ENCODE results near the gene IFIT2. TPM values are rescaled to one million over a fixed set of nuclear protein-coding genes. Genes with fewer than 3 reads are reported as not detected.
"Not testable (repeated sequence)": the region's sequence is repeated elsewhere in the genome, so short reads cannot be mapped to it uniquely, and the experiment has no call there.

The IFIT2 gene
- total RNA-seq, 2 experiments from 2014 or later: 36.9 to 38.9 TPM

DNA sequence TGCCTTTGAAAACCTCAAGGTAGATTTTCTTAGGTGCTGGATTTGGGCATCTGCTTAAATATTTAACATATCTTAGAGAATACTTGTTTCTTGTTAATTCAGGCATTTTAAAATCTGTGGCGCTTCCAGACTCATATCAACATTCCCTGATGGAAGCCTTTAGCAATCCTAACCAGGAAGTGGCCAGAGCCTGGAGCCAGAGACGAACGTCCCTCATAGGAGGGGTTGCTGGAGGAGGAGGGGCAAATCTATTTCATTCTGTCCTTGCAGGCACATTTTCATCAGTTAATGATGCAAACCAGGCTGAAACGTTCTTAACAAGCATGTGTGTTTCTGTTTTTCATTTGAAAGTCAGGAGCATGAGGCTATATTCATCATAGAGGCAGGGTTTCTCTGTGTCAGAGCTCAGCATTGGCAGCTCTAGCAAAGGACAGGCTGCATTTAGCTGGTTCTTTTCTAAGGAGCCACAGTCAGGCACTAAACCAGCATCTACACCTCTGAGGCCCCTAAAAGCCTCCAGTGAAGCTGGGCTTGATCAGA is 17.8 kb upstream of the IFIT2 start:
- no peak for ATAC-seq (ENCODE audit: poor library complexity)
- Mint-ChIP-seq H3K9me3 (no peaks in the 10 kb centered on the region), H3K27ac (no peak overlapping the region), H3K4me1 (ENCODE audit: low read depth) (no peaks in the 10 kb centered on the region), H3K4me3 (no peak overlapping the region), H3K27me3 (no peaks in the 10 kb centered on the region), H3K36me3 (ENCODE audit: low read depth) (no peaks in the 10 kb centered on the region)
- Histone ChIP-seq H3K4me3 (ENCODE audit: low read length) (no peak overlapping the region), H3K27me3 (ENCODE audit: control insufficient read depth in 1 of 2, insufficient read depth in 2 of 2, low read length in 2 of 2) (no peaks in the 10 kb centered on the region), H3K9me3 (ENCODE audit: control insufficient read depth in 1 of 2, insufficient read depth in 1 of 2, low read length in 2 of 2) (no peaks in the 10 kb centered on the region), H3K36me3 (ENCODE audit: insufficient read depth, low read length) (no peaks in the 10 kb centered on the region), H3K4me1 (ENCODE audit: insufficient read depth, low read length) (no peaks in the 10 kb centered on the region), H3K27ac (ENCODE audit: low read depth in 1 of 2, low read length in 2 of 2) (no peak overlapping the region)
- intact Hi-C loops (cut with DNase I, micrococcal nuclease): no loop called here
- TF ChIP-seq, protein P1, sequence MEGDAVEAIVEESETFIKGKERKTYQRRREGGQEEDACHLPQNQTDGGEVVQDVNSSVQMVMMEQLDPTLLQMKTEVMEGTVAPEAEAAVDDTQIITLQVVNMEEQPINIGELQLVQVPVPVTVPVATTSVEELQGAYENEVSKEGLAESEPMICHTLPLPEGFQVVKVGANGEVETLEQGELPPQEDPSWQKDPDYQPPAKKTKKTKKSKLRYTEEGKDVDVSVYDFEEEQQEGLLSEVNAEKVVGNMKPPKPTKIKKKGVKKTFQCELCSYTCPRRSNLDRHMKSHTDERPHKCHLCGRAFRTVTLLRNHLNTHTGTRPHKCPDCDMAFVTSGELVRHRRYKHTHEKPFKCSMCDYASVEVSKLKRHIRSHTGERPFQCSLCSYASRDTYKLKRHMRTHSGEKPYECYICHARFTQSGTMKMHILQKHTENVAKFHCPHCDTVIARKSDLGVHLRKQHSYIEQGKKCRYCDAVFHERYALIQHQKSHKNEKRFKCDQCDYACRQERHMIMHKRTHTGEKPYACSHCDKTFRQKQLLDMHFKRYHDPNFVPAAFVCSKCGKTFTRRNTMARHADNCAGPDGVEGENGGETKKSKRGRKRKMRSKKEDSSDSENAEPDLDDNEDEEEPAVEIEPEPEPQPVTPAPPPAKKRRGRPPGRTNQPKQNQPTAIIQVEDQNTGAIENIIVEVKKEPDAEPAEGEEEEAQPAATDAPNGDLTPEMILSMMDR (IDR thresholded peaks at IDR 0.05): no peak
- CTCF ChIA-PET: interaction anchor here (1.7 kb wide), 1 partner anchor 10 kb away, joined by 3 read pairs; no protein-coding TSS in a partner anchor
- no peak for DNase-seq
- POLR2A ChIA-PET: no interaction called here

DNA sequence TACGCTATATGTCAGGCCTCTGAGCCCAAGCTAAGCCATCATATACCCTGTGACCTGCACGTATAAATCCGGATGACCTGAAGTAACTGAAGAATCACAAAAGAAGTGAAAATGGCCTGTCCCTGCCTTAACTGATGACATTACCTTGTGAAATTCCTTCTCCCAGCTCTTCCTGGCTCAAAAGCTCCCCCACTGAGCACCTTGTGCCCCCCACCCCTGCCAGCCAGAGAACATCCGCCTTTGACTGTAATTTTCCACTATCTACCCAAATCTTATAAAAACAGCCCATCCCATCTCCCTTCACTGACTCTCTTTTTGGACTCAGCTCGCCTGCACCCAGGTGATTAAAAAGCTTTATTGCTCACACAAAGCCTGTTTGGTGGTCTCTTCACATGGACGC is 17.1 kb upstream of the IFIT2 start:
- H3K27ac Mint-ChIP-seq; intact Hi-C loops (cut with DNase I, micrococcal nuclease); H3K27me3 Mint-ChIP-seq; DNase-seq; H3K4me3 ChIP-seq (ENCODE audit: low read length); ATAC-seq (ENCODE audit: poor library complexity); H3K9me3 ChIP-seq (ENCODE audit: control insufficient read depth in 1 of 2, insufficient read depth in 1 of 2, low read length in 2 of 2); H3K27me3 ChIP-seq (ENCODE audit: control insufficient read depth in 1 of 2, insufficient read depth in 2 of 2, low read length in 2 of 2); H3K27ac ChIP-seq (ENCODE audit: low read depth in 1 of 2, low read length in 2 of 2); H3K4me1 Mint-ChIP-seq (ENCODE audit: low read depth); H3K4me1 ChIP-seq (ENCODE audit: insufficient read depth, low read length); H3K36me3 Mint-ChIP-seq (ENCODE audit: low read depth); H3K36me3 ChIP-seq (ENCODE audit: insufficient read depth, low read length); H3K9me3 Mint-ChIP-seq; H3K4me3 Mint-ChIP-seq; POLR2A ChIA-PET: not testable (repeated sequence)
- CTCF ChIA-PET: interaction anchor here (1.7 kb wide), 1 partner anchor 11 kb away, joined by 3 read pairs; no protein-coding TSS in a partner anchor

DNA sequence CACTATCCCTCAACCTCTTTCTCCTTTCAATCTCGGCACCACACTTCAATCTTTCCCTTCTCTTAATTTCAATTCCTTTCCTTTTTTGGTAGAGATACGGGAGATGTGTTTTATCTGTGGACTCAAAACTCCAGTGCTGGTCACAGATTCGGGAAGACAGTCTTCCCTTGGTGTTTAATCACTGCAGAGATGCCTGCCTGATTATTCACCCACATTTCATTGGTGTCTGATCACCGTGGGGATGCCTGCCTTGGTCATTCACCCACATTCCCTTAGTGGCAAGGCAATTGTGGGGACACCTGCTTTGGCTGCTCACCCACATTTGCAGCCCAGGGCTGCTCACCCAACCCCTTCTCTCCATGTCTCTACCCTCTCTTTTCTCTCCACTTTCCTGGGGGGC is 16.5 kb upstream of the IFIT2 start:
- H3K27me3 ChIP-seq (ENCODE audit: control insufficient read depth in 1 of 2, insufficient read depth in 2 of 2, low read length in 2 of 2); H3K4me3 ChIP-seq (ENCODE audit: low read length); H3K4me1 ChIP-seq (ENCODE audit: insufficient read depth, low read length); DNase-seq; H3K4me1 Mint-ChIP-seq (ENCODE audit: low read depth); H3K9me3 Mint-ChIP-seq; H3K4me3 Mint-ChIP-seq; H3K9me3 ChIP-seq (ENCODE audit: control insufficient read depth in 1 of 2, insufficient read depth in 1 of 2, low read length in 2 of 2); H3K36me3 ChIP-seq (ENCODE audit: insufficient read depth, low read length); CTCF ChIA-PET; H3K36me3 Mint-ChIP-seq (ENCODE audit: low read depth); H3K27ac ChIP-seq (ENCODE audit: low read depth in 1 of 2, low read length in 2 of 2); ATAC-seq (ENCODE audit: poor library complexity); H3K27ac Mint-ChIP-seq; intact Hi-C loops (cut with DNase I, micrococcal nuclease); POLR2A ChIA-PET; H3K27me3 Mint-ChIP-seq: not testable (repeated sequence)

DNA sequence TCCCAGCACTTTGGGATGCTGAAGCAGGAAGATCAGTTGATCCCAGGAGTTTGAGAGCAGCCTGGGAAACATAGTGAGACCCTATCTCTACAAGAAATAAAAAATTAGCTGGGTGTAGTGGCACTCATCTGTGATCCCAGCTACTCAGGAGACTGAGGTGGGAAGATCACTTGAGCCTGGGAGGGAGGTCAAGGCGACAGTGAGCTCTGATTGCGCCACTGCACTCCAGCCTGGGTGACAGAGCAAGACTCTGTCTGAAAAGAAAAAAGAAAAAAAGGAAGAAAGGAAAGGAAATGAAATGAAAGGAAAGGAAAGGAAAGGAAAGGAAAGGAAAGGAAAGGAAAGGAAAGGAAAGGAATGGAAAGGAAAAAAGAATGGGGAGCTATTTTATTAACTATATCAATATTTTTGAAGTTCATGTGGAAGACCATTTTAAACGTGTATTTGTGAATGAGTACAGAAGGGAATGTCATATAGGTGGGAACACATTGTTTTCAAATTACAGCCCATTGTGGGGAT is 7.1 kb upstream of the IFIT2 start:
- Histone ChIP-seq H3K27ac (ENCODE audit: low read depth in 1 of 2, low read length in 2 of 2) (no peak overlapping the region), H3K9me3 (ENCODE audit: control insufficient read depth in 1 of 2, insufficient read depth in 1 of 2, low read length in 2 of 2) (peaks cover 0 to 6% of the 10 kb centered on the region in 2 experiments), H3K4me3 (ENCODE audit: low read length) (no peak overlapping the region), H3K4me1 (ENCODE audit: insufficient read depth, low read length) (no peaks in the 10 kb centered on the region), H3K27me3 (ENCODE audit: control insufficient read depth in 1 of 2, insufficient read depth in 2 of 2, low read length in 2 of 2) (no peaks in the 10 kb centered on the region), H3K36me3 (ENCODE audit: insufficient read depth, low read length) (no peaks in the 10 kb centered on the region)
- no peak for ATAC-seq (ENCODE audit: poor library complexity)
- Mint-ChIP-seq H3K4me1 (ENCODE audit: low read depth) (peaks cover 16% of the 10 kb centered on the region), H3K27ac (no peak overlapping the region), H3K4me3 (no peak overlapping the region), H3K27me3 (no peaks in the 10 kb centered on the region), H3K9me3 (peaks cover 6% of the 10 kb centered on the region), H3K36me3 (ENCODE audit: low read depth) (no peaks in the 10 kb centered on the region)
- intact Hi-C loops (cut with DNase I, micrococcal nuclease): loop anchor here in 1 of 2 experiments (2.0 to 10.0 kb wide), 2 partner anchors 74 to 270 kb away; no protein-coding TSS in a partner anchor
- POLR2A ChIA-PET: interaction anchor here (1.2 kb wide), 1 partner anchor 43 kb away, joined by 4 read pairs; the partner anchor contains the start of gene LIPA
- CTCF ChIA-PET: no interaction called here
- TF ChIP-seq, protein P1 (IDR thresholded peaks at IDR 0.05): no peak
- DNase-seq: no peak

All from CD4-positive, alpha-beta T cell (primary cell).